WTC11 (cell line): Measurements from ENCODE around the gene MESP2. TPM values are rescaled to one million over a fixed set of nuclear protein-coding genes. Genes with fewer than 3 reads are reported as not detected.

ENCODE experiments used
- ATF6 ChIP-seq: sonication (generic); formaldehyde crosslinking; IDR thresholded peaks from 2 replicates; pipeline ENCODE4 v1.8.1; 2023; ENCODE audit warnings: mild to moderate bottlenecking, missing genetic modification reagents
- CBFB ChIP-seq: sonication (generic); formaldehyde crosslinking; IDR thresholded peaks from 2 replicates; pipeline ENCODE4 v1.8.1; 2022; ENCODE audit warnings: mild to moderate bottlenecking, low read depth, missing genetic modification reagents
- CDX4 ChIP-seq: fragments of 250-450 bp; sonication (Bioruptor Pico); IDR thresholded peaks from 2 replicates; pipeline ENCODE4 v1.9.0; 2021; ENCODE audit warnings: moderate library complexity, mild to moderate bottlenecking, inconsistent platforms, borderline replicate concordance
- CREM ChIP-seq: sonication (generic); formaldehyde crosslinking; IDR thresholded peaks from 2 replicates; pipeline ENCODE4 v1.8.1; 2022; ENCODE audit warnings: mild to moderate bottlenecking, missing genetic modification reagents, moderate library complexity
- CTCF ChIP-seq: fragments of 200-600 bp; IDR thresholded peaks from 2 replicates; pipeline ENCODE4 v1.8.0; 2022; ENCODE audit warnings: antibody characterized with exemption
- ERG ChIP-seq: fragments of 250-450 bp; sonication (Bioruptor Pico); IDR thresholded peaks from 2 replicates; pipeline ENCODE4 v1.8.0; 2021; ENCODE audit warnings: mild to moderate bottlenecking
- ESRRA ChIP-seq: sonication (generic); formaldehyde crosslinking; IDR thresholded peaks from 2 replicates; pipeline ENCODE4 v1.8.1; 2022; ENCODE audit warnings: mild to moderate bottlenecking, missing genetic modification reagents, borderline replicate concordance
- JAZF1 ChIP-seq: fragments of 250-450 bp; sonication (Bioruptor Pico); IDR thresholded peaks from 2 replicates; pipeline ENCODE4 v1.9.0; 2021; ENCODE audit warnings: moderate library complexity, mild to moderate bottlenecking, inconsistent platforms
- NFATC4 ChIP-seq: fragments of 250-450 bp; sonication (Bioruptor Pico); IDR thresholded peaks from 2 replicates; pipeline ENCODE4 v1.9.0; 2021; ENCODE audit warnings: mild to moderate bottlenecking
- PRDM15 ChIP-seq: sonication (generic); formaldehyde crosslinking; IDR thresholded peaks from 2 replicates; pipeline ENCODE4 v1.8.0; 2022; ENCODE audit warnings: missing genetic modification reagents
- PREB ChIP-seq: sonication (generic); formaldehyde crosslinking; IDR thresholded peaks from 2 replicates; pipeline ENCODE4 v1.8.1; 2022; ENCODE audit warnings: mild to moderate bottlenecking, missing genetic modification reagents, moderate library complexity, borderline replicate concordance
- TEAD1 ChIP-seq: sonication (generic); formaldehyde crosslinking; IDR thresholded peaks from 2 replicates; pipeline ENCODE4 v1.8.0; 2022; ENCODE audit warnings: mild to moderate bottlenecking, missing genetic modification reagents
- ZNF281 ChIP-seq: sonication (generic); formaldehyde crosslinking; IDR thresholded peaks from 2 replicates; pipeline ENCODE4 v1.8.0; 2023; ENCODE audit warnings: mild to moderate bottlenecking, missing genetic modification reagents
- ZNF317 ChIP-seq: sonication (generic); formaldehyde crosslinking; IDR thresholded peaks from 2 replicates; pipeline ENCODE4 v1.8.1; 2023; ENCODE audit warnings: low read depth, mild to moderate bottlenecking, moderate library complexity, missing genetic modification reagents, borderline replicate concordance
- total RNA-seq: library from RNA; stranded (reverse); gene quantifications from 3 replicates; pipeline ENCODE4 v1.2.3, GENCODE V29; 2021

The MESP2 gene
- total RNA-seq, 1 experiment from 2014 or later, result 0.68 TPM

- TF ChIP-seq PRDM15 (CRISPR knock-in tag) (no peak), CTCF (no peak), CREM (CRISPR knock-in tag) (no peak), ESRRA (CRISPR knock-in tag) (no peak), PREB (CRISPR knock-in tag) (no peak), TEAD1 (CRISPR knock-in tag) (no peak), CBFB (CRISPR knock-in tag) (no peak), ZNF281 (CRISPR knock-in tag) (no peak), JAZF1 (CRISPR knock-in tag) (no peak), ERG (no peak), ZNF317 (CRISPR knock-in tag) (no peak), CDX4 (no peak), NFATC4 (CRISPR knock-in tag) (no peak), ATF6 (CRISPR knock-in tag) (no peak)
Measured at GRCh38 chr15:89772932-89773583, 3.1 kb upstream of the MESP2 start (continued).
